ENCODE data around the gene EPHB6.

The EPHB6 gene

GRCh38 chr7:142832417-142832816 lies 22.5 kb upstream of the EPHB6 start:
- ChIA-PET CTCF (interaction anchor here (1.1 kb wide), 1 partner anchor 15 kb away, joined by 3 read pairs; no protein-coding TSS in a partner anchor), POLR2A (ENCODE audit: low non-redundant PET) (no interaction called here)
- no peak for DNase-seq (ENCODE audit: low spot score)
- TF ChIP-seq CTCF (conservative IDR thresholded peaks at IDR 0.05; ENCODE audit: low read depth): no peak
- H3K27ac ChIP-seq: no peak overlapping the region

GRCh38 chr7:142833174-142834048 lies 21.5 kb upstream of the EPHB6 start:
- H3K27ac ChIP-seq: no peak overlapping the region

DNA sequence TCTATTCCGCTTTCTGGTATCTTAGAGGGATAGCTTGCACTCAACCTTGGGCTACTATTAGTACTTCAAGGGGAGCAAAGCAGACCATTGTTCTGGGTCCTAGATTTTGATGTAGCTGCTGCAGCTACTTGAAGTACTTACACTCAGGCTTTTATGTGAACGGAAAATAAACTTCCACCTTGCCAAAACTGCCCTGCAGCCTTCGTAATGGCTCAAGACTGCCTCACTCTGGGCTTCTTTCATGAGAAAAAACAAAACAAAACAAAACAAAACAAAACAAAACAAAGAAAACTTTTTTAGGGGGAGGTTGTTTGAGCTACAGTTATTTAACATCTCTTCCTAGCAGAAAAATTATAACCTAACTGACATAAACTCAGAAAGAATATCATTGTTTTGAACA lies 19.4 kb upstream of the EPHB6 start:
- POLR2A ChIA-PET (ENCODE audit: low non-redundant PET): no interaction called here
- TF ChIP-seq CTCF (conservative IDR thresholded peaks at IDR 0.05; ENCODE audit: low read depth): no peak
- CTCF ChIA-PET: no interaction called here
- H3K27ac ChIP-seq: no peak overlapping the region
- DNase-seq (ENCODE audit: low spot score): no peak

More at GRCh38 chr7:142833174-142834048, 21.5 kb upstream of the EPHB6 start:
- POLR2A ChIA-PET (ENCODE audit: low non-redundant PET): no interaction called here
- DNase-seq (ENCODE audit: low spot score): no peak
- CTCF ChIA-PET: interaction anchor here (1.1 kb wide), 1 partner anchor 16 kb away, joined by 3 read pairs; no protein-coding TSS in a partner anchor
- no peak for TF ChIP-seq CTCF (conservative IDR thresholded peaks at IDR 0.05; ENCODE audit: low read depth)

DNA sequence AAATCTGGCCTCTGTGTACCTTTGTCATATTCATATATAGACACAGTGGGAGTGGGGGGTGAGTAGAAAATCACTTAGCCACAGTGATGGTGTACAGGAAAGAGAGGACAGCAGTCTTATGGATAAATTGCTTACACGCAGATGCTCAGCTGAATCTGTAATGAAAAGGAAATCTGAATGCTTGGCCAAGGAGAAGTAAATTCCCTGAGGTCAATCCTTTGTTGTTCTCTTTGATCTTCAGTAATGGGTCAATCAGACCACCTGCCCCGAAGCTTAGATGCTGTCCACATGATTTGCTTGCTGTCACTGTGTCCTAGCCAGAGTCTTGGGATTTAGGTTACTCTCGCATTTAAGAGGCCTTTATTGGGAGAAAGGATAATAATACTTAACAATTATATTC lies 18.4 kb upstream of the EPHB6 start:
- no peak for DNase-seq (ENCODE audit: low spot score)
- POLR2A ChIA-PET (ENCODE audit: low non-redundant PET): no interaction called here
- CTCF ChIA-PET: no interaction called here
- TF ChIP-seq CTCF (conservative IDR thresholded peaks at IDR 0.05; ENCODE audit: low read depth): no peak
- no peak overlapping the region for H3K27ac ChIP-seq

DNA sequence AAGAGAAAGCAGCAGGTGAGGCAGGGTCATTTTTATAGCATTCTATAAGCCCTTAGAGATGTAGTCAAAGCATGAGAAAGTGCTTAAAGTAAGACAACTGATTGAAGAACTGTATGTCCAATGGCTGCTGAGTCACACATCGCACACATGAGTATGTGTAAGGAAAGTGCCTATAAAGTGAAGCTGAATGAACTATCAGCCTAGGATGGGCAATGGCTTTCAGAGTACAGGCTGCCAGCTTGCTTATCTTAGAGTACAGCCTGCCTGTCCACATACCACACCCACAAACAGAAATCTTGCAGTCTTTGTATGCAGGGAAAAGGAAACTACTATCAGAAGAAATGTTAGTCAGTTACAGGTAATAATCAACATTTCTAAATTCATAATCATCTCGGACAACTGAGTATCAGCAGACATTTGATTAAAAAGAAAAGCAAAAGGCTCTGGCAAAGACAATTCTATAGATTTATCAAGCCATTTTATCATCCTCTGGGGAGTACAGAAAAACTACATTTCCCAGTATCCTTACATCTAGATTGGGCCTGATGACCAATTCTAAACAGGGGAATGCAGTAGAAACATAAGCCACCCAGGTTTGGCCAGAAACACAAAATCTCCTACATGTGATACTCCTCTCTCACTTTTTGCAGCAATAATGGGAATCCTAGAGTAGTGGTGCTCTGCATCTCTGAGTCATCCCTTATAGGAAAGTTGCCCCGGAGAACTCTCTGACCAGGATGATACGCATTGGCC lies 16.2 kb upstream of the EPHB6 start:
- TF ChIP-seq CTCF (conservative IDR thresholded peaks at IDR 0.05; ENCODE audit: low read depth): no peak
- CTCF ChIA-PET: interaction anchor here (0.5 kb wide), 1 partner anchor 392 kb away, joined by 3 read pairs; no protein-coding TSS in a partner anchor
- POLR2A ChIA-PET (ENCODE audit: low non-redundant PET): no interaction called here
- no peak for DNase-seq (ENCODE audit: low spot score)
- H3K27ac ChIP-seq: no peak overlapping the region

DNA sequence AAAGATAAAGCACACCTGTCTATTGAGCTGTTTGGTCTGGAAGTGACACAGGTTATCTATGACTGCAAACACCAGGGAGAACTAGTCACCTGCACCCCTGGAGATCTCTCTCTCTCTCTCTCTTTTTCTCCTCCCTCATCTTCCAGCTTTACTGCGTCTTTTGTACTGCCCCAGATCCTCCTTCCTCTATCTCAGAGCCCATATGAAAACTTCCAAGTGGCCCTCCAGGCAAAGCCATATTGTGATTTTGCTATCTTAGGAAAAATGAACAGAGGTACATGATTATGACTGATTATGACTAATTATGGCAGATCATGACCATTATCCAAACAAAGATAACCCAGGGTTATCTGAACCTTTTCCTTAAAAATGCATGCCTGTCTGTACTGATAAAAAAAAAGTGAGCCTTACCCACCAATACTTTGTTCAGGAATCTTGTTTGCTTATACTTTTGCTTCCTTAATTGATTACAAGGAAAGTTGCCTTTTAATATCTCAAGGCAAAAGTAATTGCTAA lies 12.6 kb upstream of the EPHB6 start:
- H3K27ac ChIP-seq: no peak overlapping the region
- TF ChIP-seq CTCF (conservative IDR thresholded peaks at IDR 0.05; ENCODE audit: low read depth): no peak
- no peak for DNase-seq (ENCODE audit: low spot score)
- POLR2A ChIA-PET (ENCODE audit: low non-redundant PET): no interaction called here
- CTCF ChIA-PET: no interaction called here

All from RWPE1 (cell line).